D721Med (cell line): ENCODE results near the gene ACOT13.
"Not testable (repeated sequence)": the region's sequence is repeated elsewhere in the genome, so short reads cannot be mapped to it uniquely, and the experiment has no call there.

Experiments used
- DNase-seq: peaks from one replicate; pipeline ENCODE4 v3.0.0; 2011; ENCODE audit warnings: low spot score; ENCODE audit not compliant: insufficient read length
- FAIRE-seq: peaks from 2 replicates; lab custom pipeline; 2011; peaks lifted over from hg19 to GRCh38; lab: Jason Lieb, UNC
- CTCF ChIP-seq: IDR thresholded peaks from 2 replicates; pipeline ENCODE4 v1.5.1; 2012; ENCODE audit warnings: mild to moderate bottlenecking, control low read depth; ENCODE audit not compliant: insufficient read depth; ENCODE audit errors: missing control alignments

Gene ACOT13

GRCh38 chr6:24720604-24721460, 54.0 kb downstream of the ACOT13 start:
- FAIRE-seq (no peak), DNase-seq (peak; percentile 68)
- TF ChIP-seq CTCF, result no peak

GRCh38 chr6:24721461-24722215, 54.8 kb downstream of the ACOT13 start:
- no peak for FAIRE-seq
- TF ChIP-seq CTCF, result no peak
- peak; percentile 27 for DNase-seq

GRCh38 chr6:24723270-24723669, 56.4 kb downstream of the ACOT13 start:
- no peak for FAIRE-seq
- TF ChIP-seq CTCF, result no peak
- no peak for DNase-seq

GRCh38 chr6:24730653-24731052, 63.8 kb downstream of the ACOT13 start:
- not testable (repeated sequence) for FAIRE-seq, DNase-seq

DNA sequence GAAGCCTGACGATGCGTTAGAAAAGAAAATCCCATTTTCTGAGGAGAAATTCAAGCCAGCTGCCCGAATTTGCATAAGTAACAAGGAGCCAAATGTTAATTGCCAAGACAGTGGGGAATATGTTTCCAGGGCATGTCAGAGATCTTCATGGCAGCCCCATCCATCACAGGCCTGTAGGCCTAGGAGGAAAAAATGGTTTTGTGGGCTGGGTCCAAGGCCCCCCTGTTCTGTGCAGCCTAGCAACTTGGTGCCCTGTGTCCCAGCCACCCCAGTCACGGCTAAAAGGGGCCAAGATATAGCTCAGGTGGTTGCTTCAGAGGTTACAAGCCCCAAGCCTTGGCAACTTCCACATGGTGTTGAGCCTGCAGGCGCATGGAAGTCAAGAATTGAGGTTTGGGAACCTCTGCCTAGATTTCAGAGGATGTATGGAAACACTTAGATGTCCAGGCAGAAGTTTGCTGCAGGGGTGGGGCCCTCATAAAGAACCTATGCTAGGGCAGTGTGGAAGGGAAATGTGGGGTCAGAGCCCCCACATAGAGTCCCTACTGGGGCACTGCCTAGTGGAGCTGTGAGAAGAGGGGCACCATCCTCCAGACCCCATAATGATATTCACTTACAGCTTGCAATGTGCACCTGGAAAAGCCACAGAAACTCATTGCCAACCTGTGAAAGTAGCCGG, 64.7 kb downstream of the ACOT13 start:
- not testable (repeated sequence) for DNase-seq, FAIRE-seq

DNA sequence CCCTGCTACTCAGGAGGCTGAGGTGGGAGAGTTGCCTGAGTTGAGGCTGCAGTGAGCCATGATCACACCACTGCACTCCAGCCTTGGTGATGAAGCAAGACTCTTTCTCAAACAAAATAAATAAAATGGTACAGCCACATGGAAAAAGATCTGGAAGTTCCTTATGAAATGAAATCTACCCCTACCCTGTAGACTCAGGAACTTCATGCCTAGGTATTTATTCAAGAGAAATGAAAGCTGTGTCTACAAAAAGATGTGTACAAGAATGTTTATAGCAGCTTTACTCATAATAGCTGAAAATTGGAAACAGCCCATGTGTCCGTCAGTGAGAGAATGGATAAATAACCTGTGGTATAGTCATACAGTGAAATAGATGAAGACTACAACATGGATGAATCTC, 67.3 kb downstream of the ACOT13 start:
- DNase-seq, result no peak
- no peak for TF ChIP-seq CTCF
- no peak for FAIRE-seq

DNA sequence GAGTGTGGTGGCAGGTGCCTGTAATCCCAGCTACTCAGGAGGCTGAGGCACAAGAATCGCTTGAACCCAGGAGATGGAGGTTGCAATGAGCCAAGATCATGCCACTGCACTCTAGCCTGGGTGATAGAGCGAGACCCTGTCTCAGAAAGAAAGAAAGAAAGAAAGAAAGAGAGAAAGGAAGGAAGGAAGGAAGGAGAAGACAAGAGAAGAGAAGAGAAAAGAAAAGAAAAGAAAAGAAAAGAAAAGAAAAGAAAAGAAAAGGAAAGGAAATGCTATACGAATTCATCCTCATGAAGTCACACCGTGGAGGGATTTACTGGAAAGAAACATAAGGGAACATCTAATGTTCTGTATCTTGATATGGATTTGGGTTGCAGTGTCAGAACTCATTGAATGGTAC, 67.8 kb downstream of the ACOT13 start:
- DNase-seq, FAIRE-seq: not testable (repeated sequence)

DNA sequence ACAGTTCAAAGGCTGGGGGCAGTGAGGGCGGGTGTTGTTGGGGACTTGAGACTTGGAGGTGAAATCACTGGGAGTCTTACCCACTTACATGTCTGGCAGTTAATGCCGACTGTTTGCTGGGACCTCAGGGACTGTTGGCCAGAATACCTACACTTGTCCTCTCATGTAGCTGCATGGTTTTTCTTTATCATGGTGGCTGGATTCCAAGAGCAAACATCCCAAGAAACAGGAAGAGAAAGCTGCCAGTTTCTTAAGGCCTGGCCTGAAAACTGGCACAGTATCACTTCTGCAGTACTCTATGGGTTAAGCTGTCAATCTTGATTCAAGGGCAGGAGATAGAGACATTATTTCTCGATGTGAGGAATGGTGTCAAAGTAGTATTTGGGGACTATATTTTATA, 71.9 kb downstream of the ACOT13 start:
- no peak for DNase-seq
- TF ChIP-seq CTCF, result no peak
- FAIRE-seq, result no peak
